Gastrocnemius medialis (tissue), 4 donors: Measurements from ENCODE around the gene ASB1. TPM values are rescaled to one million over a fixed set of nuclear protein-coding genes. Genes with fewer than 3 reads are reported as not detected.
A peak's percentile ranks its signal among the peaks of the same experiment; 100 is the strongest.

ENCODE experiments used
- ATAC-seq, 2 donors: fragments of 150-250 bp; one replicate each; pipeline ENCODE4 v1.9.1; 2016
- DNase-seq, 2 donors: peaks; one replicate each; pipeline ENCODE4 v3.0.0-alpha.2; 2019
- H3K27ac ChIP-seq, 4 donors: fragments of 200-600 bp; sonication (generic); 1 replicate in 1 of 4; 2 replicates in 3 of 4; pipeline ENCODE4 v1.5.1; 2016 to 2018; ENCODE audit warnings: mild to moderate bottlenecking in 2 of 4, moderate library complexity in 1 of 4
- H3K27me3 ChIP-seq, 3 donors: fragments of 200-600 bp; sonication (generic) in 2 of 3; 1 replicate in 1 of 3; 2 replicates in 2 of 3; pipeline versions ENCODE4 v1.5.1 to v1.6.0; 2016 to 2019; ENCODE audit warnings: mild to moderate bottlenecking in 1 of 3, moderate library complexity in 1 of 3
- H3K36me3 ChIP-seq, 2 donors: fragments of 200-600 bp; sonication (generic) in 1 of 2; one replicate each; pipeline ENCODE4 v1.5.1; 2017 to 2018
- H3K4me1 ChIP-seq, 2 donors: fragments of 200-600 bp; sonication (generic) in 1 of 2; one replicate each; pipeline ENCODE4 v1.5.1; 2016 to 2017; ENCODE audit warnings: mild to moderate bottlenecking in 2 of 2
- H3K4me3 ChIP-seq, 4 donors: fragments of 200-600 bp; sonication (generic) in 3 of 4; 1 replicate in 1 of 4; 2 replicates in 3 of 4; pipeline ENCODE4 v1.5.1; 2016 to 2019; ENCODE audit warnings: mild to moderate bottlenecking in 2 of 4
- H3K9me3 ChIP-seq, 3 donors: fragments of 200-600 bp; sonication (generic) in 2 of 3; 1 replicate in 1 of 3; 2 replicates in 2 of 3; pipeline ENCODE4 v1.5.1; 2016 to 2019
- POLR2A ChIP-seq, 2 donors: fragments of 450-650 bp; IDR thresholded peaks; one replicate each; pipeline ENCODE4 v1.6.1; 2017; ENCODE audit warnings: antibody characterized with exemption in 2 of 2, mild to moderate bottlenecking in 2 of 2, moderate library complexity in 2 of 2
- in situ Hi-C, 4 donors: fragments of 200-750 bp; cut with MboI; loops; one replicate each; pipeline versions ENCODE4 v1.15.0 to v1.8.0; 2017; ENCODE audit warnings: low sequenced_read_pairs in 4 of 4
- intact Hi-C: fragments of 100-400 bp; cut with DNase I; formaldehyde crosslinking; loops from one replicate; pipeline ENCODE4 v1.15.1; 2023; ENCODE audit warnings: low total_unique reads
- total RNA-seq, 4 donors: library from RNA; depleted of rRNA; stranded (reverse); fragments of >200 nt; gene quantifications; one replicate each; pipeline versions ENCODE4 v1.1.0 to v1.2.3, GENCODE V29; 2016
- TF ChIP-seq, protein P1 (sequence below), 5 experiments: fragments of 450-650 bp in 3 of 5; fragments of 200-600 bp in 2 of 5; sonication (generic) in 2 of 5; IDR thresholded peaks in 4 of 5; conservative IDR thresholded peaks in 1 of 5; 1 replicate in 4 of 5; 2 replicates in 1 of 5; pipeline ENCODE4 v1.5.1; 2016 to 2019; ENCODE audit warnings: antibody characterized with exemption in 5 of 5, mild to moderate bottlenecking in 3 of 5, moderate library complexity in 3 of 5

The ASB1 gene
- total RNA-seq, 4 donors from 2014 or later, result 17.1 to 33.6 (median 26.3) TPM

- intact Hi-C loops, result loop anchor here (5.0 kb wide), 1 partner anchor 145 kb away; no protein-coding TSS in a partner anchor
- ATAC-seq, result no peak
Measured at GRCh38 chr2:238456970-238457926, 30.5 kb downstream of the ASB1 start.

DNA sequence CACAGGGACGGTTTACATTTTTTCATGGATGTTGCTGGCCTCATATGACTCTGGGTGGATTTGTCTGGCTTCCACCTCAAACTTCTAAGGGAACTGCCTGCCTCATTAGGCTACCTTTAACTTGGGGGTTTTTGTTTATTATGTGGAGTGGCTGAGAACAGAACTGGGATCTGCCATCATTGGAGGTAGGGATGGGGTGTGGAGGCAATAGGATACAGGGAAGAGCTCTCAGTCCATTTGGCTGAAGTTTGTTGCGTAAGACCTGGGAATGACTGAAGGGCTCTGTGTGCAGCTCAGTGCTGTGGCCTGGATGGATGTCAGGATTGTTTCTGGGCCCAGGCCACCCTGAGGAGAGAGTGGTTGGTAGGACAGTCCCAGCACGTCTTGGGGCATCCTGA is 31.2 kb downstream of the ASB1 start:
- peaks cover 17 to 32% of the 10 kb centered on the region in 2 donors for H3K4me1 ChIP-seq
- H3K36me3 ChIP-seq, result no peaks in the 10 kb centered on the region
- DNase-seq (peak in 1 of 2 donors; percentile 45), ATAC-seq (no peak)
- intact Hi-C loops (loop anchor here (2.0 to 5.0 kb wide), 3 partner anchors 69 to 144 kb away; no protein-coding TSS in a partner anchor), in situ Hi-C loops (loop anchor here in 1 of 4 donors (25.0 kb wide), 1 partner anchor 96 kb away; no protein-coding TSS in a partner anchor)
- peak overlapping the region in 3 of 4 donors; percentile 73 to 80 (median 76) for H3K27ac ChIP-seq
- TF ChIP-seq, protein P1, sequence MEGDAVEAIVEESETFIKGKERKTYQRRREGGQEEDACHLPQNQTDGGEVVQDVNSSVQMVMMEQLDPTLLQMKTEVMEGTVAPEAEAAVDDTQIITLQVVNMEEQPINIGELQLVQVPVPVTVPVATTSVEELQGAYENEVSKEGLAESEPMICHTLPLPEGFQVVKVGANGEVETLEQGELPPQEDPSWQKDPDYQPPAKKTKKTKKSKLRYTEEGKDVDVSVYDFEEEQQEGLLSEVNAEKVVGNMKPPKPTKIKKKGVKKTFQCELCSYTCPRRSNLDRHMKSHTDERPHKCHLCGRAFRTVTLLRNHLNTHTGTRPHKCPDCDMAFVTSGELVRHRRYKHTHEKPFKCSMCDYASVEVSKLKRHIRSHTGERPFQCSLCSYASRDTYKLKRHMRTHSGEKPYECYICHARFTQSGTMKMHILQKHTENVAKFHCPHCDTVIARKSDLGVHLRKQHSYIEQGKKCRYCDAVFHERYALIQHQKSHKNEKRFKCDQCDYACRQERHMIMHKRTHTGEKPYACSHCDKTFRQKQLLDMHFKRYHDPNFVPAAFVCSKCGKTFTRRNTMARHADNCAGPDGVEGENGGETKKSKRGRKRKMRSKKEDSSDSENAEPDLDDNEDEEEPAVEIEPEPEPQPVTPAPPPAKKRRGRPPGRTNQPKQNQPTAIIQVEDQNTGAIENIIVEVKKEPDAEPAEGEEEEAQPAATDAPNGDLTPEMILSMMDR (IDR thresholded peaks at IDR 0.05 in 4 of 5, conservative IDR thresholded peaks at IDR 0.05 in 1 of 5), result no peak
- no peak for TF ChIP-seq POLR2A (IDR thresholded peaks at IDR 0.05)
- no peak overlapping the region for H3K4me3 ChIP-seq
- no peaks in the 10 kb centered on the region for H3K27me3 ChIP-seq
- H3K9me3 ChIP-seq, result no peaks in the 10 kb centered on the region

More at GRCh38 chr2:238456970-238457926, 30.5 kb downstream of the ASB1 start:
- no peaks in the 10 kb centered on the region for H3K27me3 ChIP-seq
- H3K9me3 ChIP-seq, result no peaks in the 10 kb centered on the region
- H3K4me1 ChIP-seq, result peaks cover 17 to 32% of the 10 kb centered on the region in 2 donors
- no peak overlapping the region for H3K4me3 ChIP-seq
- H3K27ac ChIP-seq, result no peak overlapping the region
- no peak for DNase-seq
- H3K36me3 ChIP-seq, result peaks cover 0 to 4% of the 10 kb centered on the region in 2 donors
- in situ Hi-C loops, result loop anchor here in 1 of 4 donors (25.0 kb wide), 1 partner anchor 95 kb away; no protein-coding TSS in a partner anchor
- TF ChIP-seq, protein P1 (IDR thresholded peaks at IDR 0.05 in 4 of 5, conservative IDR thresholded peaks at IDR 0.05 in 1 of 5), result no peak
- TF ChIP-seq POLR2A (IDR thresholded peaks at IDR 0.05), result no peak

DNA sequence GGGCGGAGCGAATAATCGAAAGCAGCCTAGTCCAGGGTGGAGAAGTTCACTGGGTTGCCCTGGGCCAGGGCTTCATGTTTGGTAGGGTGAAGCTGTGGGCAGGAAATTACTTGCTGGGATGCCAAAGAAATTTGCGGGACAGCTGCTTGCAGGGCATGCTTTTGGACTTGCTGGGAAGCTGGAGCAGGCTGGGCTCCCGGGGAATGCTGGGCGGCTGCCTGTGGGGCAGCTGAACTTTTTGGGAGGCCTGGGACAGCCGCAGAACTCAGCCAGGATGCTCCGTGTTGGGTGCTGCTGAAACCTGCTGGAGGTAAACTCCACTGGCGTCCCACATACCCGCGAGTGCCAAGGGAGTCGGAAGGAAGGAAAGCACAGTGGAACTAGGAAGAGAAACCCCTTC is 31.9 kb downstream of the ASB1 start:
- H3K27ac ChIP-seq, result peak overlapping the region; percentile 62 to 80 (median 74)
- in situ Hi-C loops (loop anchor here in 1 of 4 donors (25.0 kb wide), 1 partner anchor 96 kb away; no protein-coding TSS in a partner anchor), intact Hi-C loops (loop anchor here (1.0 to 5.0 kb wide), 4 partner anchors 8 to 144 kb away; no protein-coding TSS in a partner anchor)
- peak in 1 of 2 donors; percentile 10 for ATAC-seq
- no peaks in the 10 kb centered on the region for H3K36me3 ChIP-seq
- H3K4me1 ChIP-seq, result peaks cover 17 to 32% of the 10 kb centered on the region in 2 donors
- DNase-seq, result no peak
- H3K9me3 ChIP-seq, result no peaks in the 10 kb centered on the region
- no peaks in the 10 kb centered on the region for H3K27me3 ChIP-seq
- no peak for TF ChIP-seq POLR2A (IDR thresholded peaks at IDR 0.05)
- TF ChIP-seq, protein P1 (IDR thresholded peaks at IDR 0.05 in 4 of 5, conservative IDR thresholded peaks at IDR 0.05 in 1 of 5), result no peak
- peak overlapping the region in 1 of 4 donors; percentile 18 for H3K4me3 ChIP-seq

GRCh38 chr2:238459081-238459629 is 32.4 kb downstream of the ASB1 start:
- intact Hi-C loops, result loop anchor here (1.0 to 5.0 kb wide), 4 partner anchors 9 to 143 kb away; no protein-coding TSS in a partner anchor
- in situ Hi-C loops, result loop anchor here in 1 of 4 donors (25.0 kb wide), 1 partner anchor 97 kb away; no protein-coding TSS in a partner anchor
- peak; percentile 89 to 92 for ATAC-seq
- DNase-seq, result peak; percentile 79 to 91
- H3K27ac ChIP-seq, result peak overlapping the region; percentile 62 to 80 (median 74)
- peak overlapping the region in 1 of 4 donors; percentile 18 for H3K4me3 ChIP-seq
- H3K4me1 ChIP-seq, result peaks cover 17 to 32% of the 10 kb centered on the region in 2 donors
- TF ChIP-seq, protein P1 (IDR thresholded peaks at IDR 0.05 in 4 of 5, conservative IDR thresholded peaks at IDR 0.05 in 1 of 5), result no peak
- TF ChIP-seq POLR2A (IDR thresholded peaks at IDR 0.05), result no peak
- H3K27me3 ChIP-seq, result no peaks in the 10 kb centered on the region
- H3K36me3 ChIP-seq, result no peaks in the 10 kb centered on the region
- H3K9me3 ChIP-seq, result no peaks in the 10 kb centered on the region
